ENCODE data around the gene NADSYN1.

DNA sequence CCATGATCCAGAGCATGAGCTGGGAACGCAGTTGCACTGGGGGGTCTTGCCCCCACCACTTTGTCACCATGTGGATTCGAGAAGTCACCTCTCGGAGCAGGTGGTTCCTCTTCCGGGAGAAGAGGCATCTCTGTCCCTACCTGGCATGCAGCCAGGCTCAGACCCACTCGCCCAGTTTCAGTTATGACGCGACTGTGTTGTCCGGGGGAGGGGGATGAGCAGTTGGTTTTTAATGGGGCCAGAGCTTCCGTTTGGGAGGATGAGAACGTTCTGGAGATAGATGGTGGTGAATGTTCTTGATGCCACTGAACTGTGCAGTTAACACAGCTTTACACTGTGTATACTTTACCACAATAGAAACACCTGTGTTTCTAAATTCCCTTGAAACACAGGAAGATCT lies 46.3 kb upstream of the NADSYN1 start:
- TF ChIP-seq EZH2 (IDR thresholded peaks at IDR 0.05; ENCODE audit: insufficient read depth, poor library complexity, severe bottlenecking), result no peak
- no peak for TF ChIP-seq EZH2phosphoT487 (IDR thresholded peaks at IDR 0.05; ENCODE audit: insufficient read depth, low read depth)
